A549 (cell line): Measurements from ENCODE around the gene HOXA13.

Experiments used
- ATOH8 ChIP-seq: fragments of 250-450 bp; sonication (Bioruptor Pico); IDR thresholded peaks from 2 replicates; pipeline ENCODE4 v1.5.0; 2020; ENCODE audit warnings: low read depth, mild to moderate bottlenecking, moderate library complexity
- CBX8 ChIP-seq: fragments of 200-600 bp; sonication (generic); IDR thresholded peaks from 2 replicates; pipeline ENCODE4 v1.6.1; 2016
- CTCF ChIP-seq: fragments of >200 bp; sonication (Bioruptor Twin); formaldehyde crosslinking; IDR thresholded peaks from 3 replicates; pipeline ENCODE4 v1.5.1; 2016
- EHMT2 ChIP-seq: fragments of 200-600 bp; sonication (generic); IDR thresholded peaks from 2 replicates; pipeline ENCODE4 v1.6.1; 2016; ENCODE audit warnings: antibody characterized with exemption, low read depth, mild to moderate bottlenecking, moderate library complexity
- ELK1 ChIP-seq: fragments of 150-350 bp; IDR thresholded peaks from 2 replicates; pipeline ENCODE4 v1.6.1; 2014; ENCODE audit warnings: low read depth, mild to moderate bottlenecking, low read length
- MAX ChIP-seq: IDR thresholded peaks from 2 replicates; pipeline ENCODE4 v1.6.1; 2012
- MYC ChIP-seq: IDR thresholded peaks from 2 replicates; pipeline ENCODE4 v1.6.1; 2012; ENCODE audit warnings: mild to moderate bottlenecking, inconsistent platforms, low read length, improper control_type of control experiment, borderline replicate concordance
- PHF8 ChIP-seq: fragments of 200-600 bp; sonication (generic); IDR thresholded peaks from 2 replicates; pipeline ENCODE4 v1.6.1; 2016; ENCODE audit warnings: low read depth, mild to moderate bottlenecking, antibody characterized with exemption, moderate library complexity, borderline replicate concordance
- POLR2A ChIP-seq: IDR thresholded peaks from 2 replicates; pipeline ENCODE4 v1.6.1; 2012; ENCODE audit warnings: mild to moderate bottlenecking, low read length
- RCOR1 ChIP-seq: fragments of 150-350 bp; IDR thresholded peaks from 2 replicates; pipeline ENCODE4 v1.6.1; 2014; ENCODE audit warnings: antibody characterized with exemption, low read length, low read depth
- RNF2 ChIP-seq: fragments of 200-600 bp; sonication (generic); IDR thresholded peaks from 2 replicates; pipeline ENCODE4 v1.6.1; 2016; ENCODE audit warnings: low read depth, mild to moderate bottlenecking, antibody characterized with exemption, moderate library complexity, borderline replicate concordance
- SMC3 ChIP-seq: fragments of >200 bp; sonication (Bioruptor Twin); formaldehyde crosslinking; IDR thresholded peaks from 3 replicates; pipeline ENCODE4 v1.6.1; 2018; ENCODE audit warnings: inconsistent platforms
- USF2 ChIP-seq: fragments of 450-650 bp; IDR thresholded peaks from 2 replicates; pipeline ENCODE4 v1.6.1; 2014; ENCODE audit warnings: antibody characterized with exemption

GRCh38 chr7:27149842-27150567 lies 49.9 kb downstream of the HOXA13 start:
- TF ChIP-seq CTCF (no peak), USF2 (no peak), MYC (no peak), CBX8 (no peak), PHF8 (no peak), ELK1 (no peak), RNF2 (no peak), RCOR1 (no peak), MAX (no peak), POLR2A (no peak), SMC3 (no peak), ATOH8 (CRISPR knock-in tag) (no peak), EHMT2 (no peak)
